ENCODE results near the gene UBR2. TPM values are rescaled to one million over a fixed set of nuclear protein-coding genes. Genes with fewer than 3 reads are reported as not detected.

The UBR2 gene
- total and polyA plus RNA-seq, 2 of the 13 experiments (the other 11 are each of a cell fraction or from before 2014, with no cell fraction given), result 17.6 to 29.3 TPM

GRCh38 chr6:42569102-42570028, 5.5 kb downstream of the UBR2 start (continued):
- TF ChIP-seq IRF9 (CRISPR knock-in tag; IDR thresholded peaks at IDR 0.05; ENCODE audit: borderline replicate concordance) (no peak), NR0B2 (CRISPR knock-in tag; IDR thresholded peaks at IDR 0.05) (no peak), ZNF225 (CRISPR knock-in tag; IDR thresholded peaks at IDR 0.05) (no peak), ETS1 (CRISPR knock-in tag; IDR thresholded peaks at IDR 0.05) (no peak), ARHGAP35 (CRISPR knock-in tag; IDR thresholded peaks at IDR 0.05; ENCODE audit: borderline replicate concordance) (no peak), GABPA (IDR thresholded peaks at IDR 0.05; ENCODE audit: low read depth, low read length) (no peak), GABPA (CRISPR knock-in tag; IDR thresholded peaks at IDR 0.05; ENCODE audit: low read depth) (no peak)

- Histone ChIP-seq H4K20me1 (ENCODE audit: insufficient read depth, low read length) (peaks cover 7% of the 10 kb centered on the region; the same call in 1 of the 2 replicates), H2AFZ (ENCODE audit: low read length) (no peak overlapping the region), H3K9me3 (ENCODE audit: low read length) (no peaks in the 10 kb centered on the region), H3K4me2 (ENCODE audit: low read depth, low read length) (no peak overlapping the region), H3K36me3 (replicated peaks in 1 of 2; ENCODE audit: control insufficient read depth in 1 of 2, insufficient read depth in 2 of 2, low read length in 2 of 2) (peaks cover 4 to 33% of the 10 kb centered on the region in 2 experiments; a peak in 4 of 5 replicates), H3K79me2 (ENCODE audit: insufficient read depth, low read length) (peaks cover 64% of the 10 kb centered on the region), H3K27ac (ENCODE audit: extremely low read length, insufficient read depth, low read length) (no peak overlapping the region), H3K4me3 (replicated peaks in 1 of 3; ENCODE audit: insufficient read depth in 1 of 3, low read depth in 2 of 3, low read length in 3 of 3) (no peak overlapping the region), H3K27me3 (ENCODE audit: control insufficient read depth in 1 of 2, insufficient read depth in 2 of 2, low read length in 2 of 2) (no peaks in the 10 kb centered on the region), H3K4me1 (ENCODE audit: insufficient read depth, low read length) (peaks cover 32% of the 10 kb centered on the region), H3K9ac (ENCODE audit: insufficient read depth, low read depth, low read length) (no peak overlapping the region)
- WGBS (ENCODE audit: low lambda C conversion rate), result 94% methylated on average over 7 of the region's 7 CpGs
- no peak for TF ChIP-seq MED1 (CRISPR knock-in tag; IDR thresholded peaks at IDR 0.05)
- TF ChIP-seq ZBTB44 (CRISPR knock-in tag; IDR thresholded peaks at IDR 0.05), result no peak
- no peak for TF ChIP-seq MIXL1 (CRISPR knock-in tag; IDR thresholded peaks at IDR 0.05)
- no peak for TF ChIP-seq MYPOP (CRISPR knock-in tag; IDR thresholded peaks at IDR 0.05)
- FAIRE-seq (no peak), DNase-seq (ENCODE audit: low spot score) (no peak), ATAC-seq (no peak)
- no TSS peak for BruUV-seq (replicated peaks)
- POLR2A ChIA-PET, result no interaction called here
- intact Hi-C loops (cut with micrococcal nuclease; ENCODE audit: unreplicated experiment) (no loop called here), in situ Hi-C loops (cut with HindIII; ENCODE audit: extremely low pct_ligation_motif_present, low pct_unique_long_range_greater_than_20kb) (no loop called here)
- CTCF ChIA-PET (ENCODE audit: low intra/inter-chr PET ratio, low total read pairs), result no interaction called here
Measured at GRCh38 chr6:42571611-42572342, 7.9 kb downstream of the UBR2 start.
